GM12865 (cell line): ENCODE data around the gene CACNA1G.

Experiments used
- DNase-seq: peaks from one replicate; pipeline ENCODE4 v3.0.0; 2010; ENCODE audit warnings: low read depth
- H3K4me3 ChIP-seq: 2 replicates; pipeline ENCODE4 v1.5.1; 2011; ENCODE audit warnings: mild to moderate bottlenecking, low read depth, low read length, control low read depth
- TF ChIP-seq, protein P1 (sequence below): IDR thresholded peaks from 2 replicates; pipeline ENCODE4 v1.5.1; 2011; ENCODE audit warnings: low read length, control low read depth, low read depth, inconsistent platforms; ENCODE audit not compliant: insufficient read depth; ENCODE audit errors: missing control alignments

The CACNA1G gene

GRCh38 chr17:50649042-50649908 lies 88.8 kb downstream of the CACNA1G start:
- no peak overlapping the region for H3K4me3 ChIP-seq
- TF ChIP-seq, protein P1, sequence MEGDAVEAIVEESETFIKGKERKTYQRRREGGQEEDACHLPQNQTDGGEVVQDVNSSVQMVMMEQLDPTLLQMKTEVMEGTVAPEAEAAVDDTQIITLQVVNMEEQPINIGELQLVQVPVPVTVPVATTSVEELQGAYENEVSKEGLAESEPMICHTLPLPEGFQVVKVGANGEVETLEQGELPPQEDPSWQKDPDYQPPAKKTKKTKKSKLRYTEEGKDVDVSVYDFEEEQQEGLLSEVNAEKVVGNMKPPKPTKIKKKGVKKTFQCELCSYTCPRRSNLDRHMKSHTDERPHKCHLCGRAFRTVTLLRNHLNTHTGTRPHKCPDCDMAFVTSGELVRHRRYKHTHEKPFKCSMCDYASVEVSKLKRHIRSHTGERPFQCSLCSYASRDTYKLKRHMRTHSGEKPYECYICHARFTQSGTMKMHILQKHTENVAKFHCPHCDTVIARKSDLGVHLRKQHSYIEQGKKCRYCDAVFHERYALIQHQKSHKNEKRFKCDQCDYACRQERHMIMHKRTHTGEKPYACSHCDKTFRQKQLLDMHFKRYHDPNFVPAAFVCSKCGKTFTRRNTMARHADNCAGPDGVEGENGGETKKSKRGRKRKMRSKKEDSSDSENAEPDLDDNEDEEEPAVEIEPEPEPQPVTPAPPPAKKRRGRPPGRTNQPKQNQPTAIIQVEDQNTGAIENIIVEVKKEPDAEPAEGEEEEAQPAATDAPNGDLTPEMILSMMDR: no peak
- peak; percentile 35 for DNase-seq

- TF ChIP-seq, protein P1: no peak
- no peak overlapping the region for H3K4me3 ChIP-seq
- DNase-seq: no peak
Observed at GRCh38 chr17:50651661-50652060, 91.1 kb downstream of the CACNA1G start.

GRCh38 chr17:50653738-50654137 lies 93.2 kb downstream of the CACNA1G start:
- TF ChIP-seq, protein P1: no peak

GRCh38 chr17:50656509-50656908 lies 96.0 kb downstream of the CACNA1G start:
- TF ChIP-seq, protein P1: no peak
- H3K4me3 ChIP-seq: no peak overlapping the region
- DNase-seq: no peak

More at GRCh38 chr17:50653738-50654137, 93.2 kb downstream of the CACNA1G start:
- H3K4me3 ChIP-seq: no peak overlapping the region
- DNase-seq: no peak

GRCh38 chr17:50657054-50657453 lies 96.5 kb downstream of the CACNA1G start:
- H3K4me3 ChIP-seq: no peak overlapping the region
- TF ChIP-seq, protein P1: no peak
- DNase-seq: no peak

- H3K4me3 ChIP-seq: no peak overlapping the region
- TF ChIP-seq, protein P1: no peak
- DNase-seq: no peak
Observed at GRCh38 chr17:50657627-50658026, 97.1 kb downstream of the CACNA1G start.

DNA sequence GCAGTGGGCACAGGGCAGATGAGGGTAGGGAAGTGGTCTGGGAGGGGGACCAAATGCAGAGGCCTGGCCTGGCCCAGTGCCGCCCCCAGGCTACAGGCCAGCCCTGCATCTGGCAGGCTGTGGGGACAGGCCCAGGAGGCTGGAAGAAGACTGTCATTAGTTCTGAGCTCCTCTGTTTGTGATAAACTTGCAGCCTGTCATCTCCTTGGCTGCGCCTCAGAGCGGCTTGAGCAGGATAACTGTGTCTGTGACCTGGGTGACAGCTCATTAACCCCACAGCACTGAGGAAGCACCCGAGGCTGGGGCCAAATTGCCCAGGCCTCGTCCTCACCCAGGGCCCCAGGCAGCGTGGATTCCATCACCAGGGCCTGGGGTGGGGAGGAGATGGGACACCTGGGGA lies 98.1 kb downstream of the CACNA1G start:
- no peak for DNase-seq
- TF ChIP-seq, protein P1: no peak
- no peak overlapping the region for H3K4me3 ChIP-seq
